Esophagus muscularis mucosa (tissue), 4 donors: ENCODE data around the gene CRIP2. TPM values are rescaled to one million over a fixed set of nuclear protein-coding genes. Genes with fewer than 3 reads are reported as not detected.

Source experiments
- DNase-seq: peaks from one replicate; pipeline ENCODE4 v3.0.0-alpha.2; 2017; ENCODE audit errors: extremely low spot score
- H3K27ac ChIP-seq, 4 donors: fragments of 200-600 bp; sonication (generic); replicated peaks in 1 of 4; 1 replicate in 3 of 4; 2 replicates in 1 of 4; pipeline ENCODE4 v1.5.1; 2016 to 2019; ENCODE audit warnings: mild to moderate bottlenecking in 1 of 4
- H3K27me3 ChIP-seq, 4 donors: fragments of 200-600 bp; sonication (generic); one replicate each; pipeline versions ENCODE4 v1.5.1 to v1.6.0; 2016 to 2019
- H3K36me3 ChIP-seq, 4 donors: fragments of 200-600 bp; sonication (generic); one replicate each; pipeline ENCODE4 v1.5.1; 2016 to 2019
- H3K4me1 ChIP-seq, 4 donors: fragments of 200-600 bp; sonication (generic); one replicate each; pipeline ENCODE4 v1.5.1; 2016 to 2019
- H3K4me3 ChIP-seq, 4 donors: fragments of 200-600 bp; sonication (generic); 1 replicate in 2 of 4; 2 replicates in 2 of 4; pipeline ENCODE4 v1.5.1; 2016 to 2019; ENCODE audit warnings: mild to moderate bottlenecking in 4 of 4, moderate library complexity in 1 of 4
- H3K9me3 ChIP-seq, 4 donors: fragments of 200-600 bp; sonication (generic); 1 replicate in 3 of 4; 2 replicates in 1 of 4; pipeline ENCODE4 v1.5.1; 2016 to 2019
- CTCF ChIP-seq, 3 experiments: fragments of 200-600 bp in 2 of 3; fragments of 450-650 bp in 1 of 3; sonication (generic) in 2 of 3; IDR thresholded peaks; one replicate each; pipeline ENCODE4 v1.5.1; 2017 to 2019; ENCODE audit warnings: antibody characterized with exemption in 3 of 3, mild to moderate bottlenecking in 2 of 3, moderate library complexity in 1 of 3
- EP300 ChIP-seq: sonication (generic); formaldehyde crosslinking; IDR thresholded peaks from one replicate; pipeline ENCODE4 v1.6.1; 2017; ENCODE audit warnings: antibody characterized with exemption
- POLR2A ChIP-seq: fragments of 450-650 bp; IDR thresholded peaks from one replicate; pipeline ENCODE4 v1.6.1; 2017; ENCODE audit warnings: antibody characterized with exemption, moderate library complexity, mild to moderate bottlenecking, low read depth
- POLR2AphosphoS5 ChIP-seq, 2 donors: sonication (generic); formaldehyde crosslinking; IDR thresholded peaks; one replicate each; pipeline ENCODE4 v1.6.1; 2017; ENCODE audit warnings: antibody characterized with exemption in 2 of 2
- WGBS: methylation state at CpG from one replicate; pipeline ENCODE4 v1.1.5; 2018; 5-methylcytosine and 5-hydroxymethylcytosine counted together
- intact Hi-C: fragments of 100-400 bp; cut with DNase I; formaldehyde crosslinking; loops from one replicate; pipeline ENCODE4 v1.15.1; 2023
- total RNA-seq, 4 donors: library from RNA; depleted of rRNA; stranded (reverse); fragments of >200 nt; gene quantifications; one replicate each; pipeline versions ENCODE4 v1.1.0 to v1.2.1, GENCODE V29; 2016

Gene CRIP2
- total RNA-seq, 4 donors from 2014 or later = 283 to 578 (median 392) TPM

- TF ChIP-seq CTCF (IDR thresholded peaks at IDR 0.05) (no peak), POLR2A (no peak), EP300 (no peak), POLR2AphosphoS5 (IDR thresholded peaks at IDR 0.05) (no peak)
- peaks cover 0 to 6% (median 2%) of the 10 kb centered on the region in 4 donors for H3K4me1 ChIP-seq
- no peak for DNase-seq
- intact Hi-C loops = no loop called here
- 89% methylated on average over 7 of the region's 27 CpGs for WGBS
- H3K27ac ChIP-seq = peak overlapping the region in 2 of 4 donors; percentile 10 to 15
- peaks cover 0 to 6% (median 0%) of the 10 kb centered on the region in 4 donors for H3K27me3 ChIP-seq
- H3K4me3 ChIP-seq = no peak overlapping the region
- peaks cover 0 to 12% (median 0%) of the 10 kb centered on the region in 4 donors for H3K36me3 ChIP-seq
- no peaks in the 10 kb centered on the region for H3K9me3 ChIP-seq
These were observed 24.8 kb downstream of the CRIP2 start for GRCh38 chr14:105499256-105500035.

- WGBS = 83% methylated on average over 17 of the region's 21 CpGs
- H3K36me3 ChIP-seq = peaks cover 0 to 10% (median 0%) of the 10 kb centered on the region in 4 donors
- H3K27me3 ChIP-seq = peaks cover 0 to 6% (median 0%) of the 10 kb centered on the region in 4 donors
- DNase-seq = no peak
- H3K9me3 ChIP-seq = no peaks in the 10 kb centered on the region
- no peak overlapping the region for H3K4me3 ChIP-seq
- no peak for TF ChIP-seq CTCF (IDR thresholded peaks at IDR 0.05)
- no peak for TF ChIP-seq POLR2AphosphoS5 (IDR thresholded peaks at IDR 0.05)
- no peak for TF ChIP-seq EP300
- TF ChIP-seq POLR2A = no peak
- intact Hi-C loops = no loop called here
- peak overlapping the region in 1 of 4 donors; percentile 15 for H3K27ac ChIP-seq
- H3K4me1 ChIP-seq = peaks cover 0 to 6% (median 2%) of the 10 kb centered on the region in 4 donors
These were observed 25.6 kb downstream of the CRIP2 start for GRCh38 chr14:105500036-105500725.

DNA sequence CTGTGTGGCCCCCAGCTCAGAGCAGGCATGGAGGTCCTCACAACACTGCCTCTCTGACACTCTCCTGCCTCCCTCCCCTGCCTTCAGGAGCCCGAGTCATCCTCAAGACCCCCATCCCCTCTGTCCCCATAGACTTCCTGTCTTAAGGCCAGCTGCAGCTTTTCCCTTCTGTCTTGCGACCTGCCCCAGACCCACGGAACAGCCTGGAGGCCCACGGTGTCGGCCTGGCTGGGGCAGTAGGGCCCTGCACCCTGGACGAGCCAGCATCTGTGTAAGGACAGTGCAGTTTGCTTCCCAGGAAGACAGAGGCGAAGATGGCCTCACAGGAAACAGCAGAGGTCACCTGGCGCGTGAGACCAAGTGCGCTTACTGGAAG is 26.1 kb downstream of the CRIP2 start:
- Histone ChIP-seq H3K36me3 (peaks cover 0 to 10% (median 0%) of the 10 kb centered on the region in 4 donors), H3K27ac (no peak overlapping the region), H3K27me3 (peaks cover 0 to 6% (median 0%) of the 10 kb centered on the region in 4 donors), H3K4me3 (no peak overlapping the region), H3K9me3 (no peaks in the 10 kb centered on the region), H3K4me1 (peaks cover 0 to 4% (median under 1%) of the 10 kb centered on the region in 4 donors)
- 60% methylated on average over 10 of the region's 10 CpGs for WGBS
- intact Hi-C loops = no loop called here
- DNase-seq = no peak
- no peak for TF ChIP-seq CTCF (IDR thresholded peaks at IDR 0.05)
- TF ChIP-seq EP300 = no peak
- TF ChIP-seq POLR2AphosphoS5 (IDR thresholded peaks at IDR 0.05) = no peak
- no peak for TF ChIP-seq POLR2A

DNA sequence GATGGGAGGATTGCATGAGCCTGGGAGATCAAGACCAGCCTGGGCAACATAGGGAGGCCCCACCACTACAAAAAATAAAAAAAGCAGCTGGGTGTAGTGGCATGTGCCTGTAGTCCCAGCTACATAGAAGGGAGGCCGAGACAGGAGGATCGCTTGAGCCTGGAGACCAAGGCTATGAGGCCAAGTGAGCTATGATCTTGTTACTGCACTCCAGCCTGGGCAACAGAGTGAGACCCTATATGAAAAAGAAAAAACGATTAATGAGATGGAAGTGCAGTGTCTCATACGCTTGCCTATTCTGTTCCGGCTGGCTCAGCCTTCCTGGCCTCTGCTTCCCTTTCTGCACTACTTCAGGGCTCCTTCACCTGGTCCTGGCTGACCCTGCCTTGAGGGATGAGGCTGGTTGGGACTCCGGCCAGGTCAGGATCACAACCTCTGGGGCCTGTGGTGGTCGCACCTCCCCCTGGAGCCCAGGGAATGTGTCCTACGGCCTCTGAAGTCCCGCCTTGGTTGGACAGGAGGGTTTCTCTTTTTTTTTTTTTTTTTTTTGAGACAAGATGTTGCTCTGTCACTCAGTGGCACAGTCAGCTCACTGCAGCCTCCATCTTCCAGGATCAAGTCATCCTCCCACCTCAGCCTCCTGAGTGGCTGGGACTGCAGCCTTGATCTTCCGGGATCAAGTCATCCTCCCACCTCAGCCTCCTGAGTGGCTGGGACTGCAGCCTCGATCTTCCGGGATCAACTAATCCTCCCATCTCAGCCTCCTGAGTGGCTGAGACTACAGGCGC is 27.1 kb downstream of the CRIP2 start:
- TF ChIP-seq POLR2AphosphoS5 (IDR thresholded peaks at IDR 0.05) (no peak), EP300 (no peak), POLR2A (no peak), CTCF (IDR thresholded peaks at IDR 0.05) (no peak)
- intact Hi-C loops = no loop called here
- DNase-seq = no peak
- no peak overlapping the region for H3K27ac ChIP-seq
- H3K9me3 ChIP-seq = no peaks in the 10 kb centered on the region
- no peak overlapping the region for H3K4me3 ChIP-seq
- H3K4me1 ChIP-seq = peaks cover 0 to 4% (median 0%) of the 10 kb centered on the region in 4 donors
- WGBS = 86% methylated on average over 13 of the region's 13 CpGs
- peaks cover 0 to 6% (median 0%) of the 10 kb centered on the region in 4 donors for H3K27me3 ChIP-seq
- peaks cover 0 to 10% (median 0%) of the 10 kb centered on the region in 4 donors for H3K36me3 ChIP-seq
